Endothelial cell of umbilical vein (primary cell): ENCODE data around the gene WDR4. TPM values are rescaled to one million over a fixed set of nuclear protein-coding genes. Genes with fewer than 3 reads are reported as not detected.

Experiments used
- BruUV-seq: library from RNA; stranded (reverse); fragments of 400-500 nt; replicated peaks from 2 replicates; lab custom pipeline; 2021; lab: Mats Ljungman, UMichigan
- CTCF ChIA-PET: fragments of 300-600, 350-600 bp; sonication (Branson Sonifier 250); formaldehyde crosslinking; loops from one replicate; lab custom pipeline; 2021; ENCODE audit warnings: antibody characterized with exemption, inconsistent platforms; lab: Charles Lee
- POLR2A ChIA-PET: fragments of 300-600, 350-600 bp; sonication (Branson Sonifier 250); formaldehyde crosslinking; loops from one replicate; lab custom pipeline; 2021; ENCODE audit warnings: antibody characterized with exemption, inconsistent platforms; lab: Charles Lee
- DNase-seq: peaks from one replicate; pipeline ENCODE4 v3.0.0-alpha.2; 2011; ENCODE audit warnings: low read depth, low spot score
- FAIRE-seq: peaks from 2 replicates; lab custom pipeline; 2011; peaks lifted over from hg19 to GRCh38; lab: Jason Lieb, UNC
- H2AFZ ChIP-seq: 2 replicates; pipeline ENCODE4 v1.6.0; 2012; ENCODE audit warnings: low read depth, low read length, control low read depth, inconsistent platforms
- H3K27ac ChIP-seq: 2 replicates; pipeline ENCODE4 v1.5.1; 2011; ENCODE audit warnings: low read depth, mild to moderate bottlenecking, control low read depth, low read length, moderate library complexity; ENCODE audit not compliant: insufficient read depth
- H3K27me3 ChIP-seq, 2 experiments: 2 replicates each; pipeline versions ENCODE4 v1.6.0 to v1.6.1; 2011; ENCODE audit warnings: low read length in 2 of 2, mixed read lengths in 1 of 2; ENCODE audit not compliant: control insufficient read depth in 2 of 2, insufficient read depth in 2 of 2
- H3K36me3 ChIP-seq, 2 experiments: 2 replicates in 1 of 2; 3 replicates in 1 of 2; pipeline ENCODE4 v1.5.1; 2011; ENCODE audit warnings: low read length in 2 of 2, mild to moderate bottlenecking in 1 of 2, moderate library complexity in 1 of 2; ENCODE audit not compliant: control insufficient read depth in 2 of 2, insufficient read depth in 2 of 2; ENCODE audit errors: extremely low read depth in 1 of 2
- H3K4me1 ChIP-seq: 3 replicates; pipeline ENCODE4 v1.5.1; 2011; ENCODE audit warnings: mild to moderate bottlenecking, low read length; ENCODE audit not compliant: control insufficient read depth, insufficient read depth; ENCODE audit errors: extremely low read depth
- H3K4me2 ChIP-seq: 2 replicates; pipeline ENCODE4 v1.6.1; 2011; ENCODE audit warnings: low read length, control low read depth, mixed read lengths; ENCODE audit not compliant: insufficient read depth
- H3K4me3 ChIP-seq, 3 experiments: fragments of 200-600 bp in 1 of 3; sonication (generic), shearing (Covaris generic) in 1 of 3; replicated peaks in 1 of 3; 2 replicates each; pipeline ENCODE4 v1.5.1; 2011 to 2016; ENCODE audit warnings: control low read depth in 3 of 3, low read length in 3 of 3, mild to moderate bottlenecking in 2 of 3, inconsistent platforms in 1 of 3, low read depth in 1 of 3, moderate library complexity in 1 of 3; ENCODE audit not compliant: insufficient read depth in 1 of 3
- H3K79me2 ChIP-seq: 2 replicates; pipeline ENCODE4 v1.6.0; 2012; ENCODE audit warnings: low read length, inconsistent platforms; ENCODE audit not compliant: control insufficient read depth, insufficient read depth
- H3K9ac ChIP-seq: replicated peaks from 2 replicates; pipeline ENCODE3; 2011; ENCODE audit warnings: low read length, control low read depth; ENCODE audit not compliant: insufficient read depth; ENCODE audit errors: extremely low read depth
- H3K9me1 ChIP-seq: replicated peaks from 3 replicates; pipeline ENCODE4 v1.6.0; 2011; ENCODE audit warnings: mild to moderate bottlenecking, low read length; ENCODE audit not compliant: control insufficient read depth, insufficient read depth; ENCODE audit errors: extremely low read depth
- H3K9me3 ChIP-seq: replicated peaks from 2 replicates; pipeline ENCODE4 v1.5.1; 2012; ENCODE audit warnings: low read length, inconsistent platforms; ENCODE audit not compliant: control insufficient read depth, insufficient read depth
- H4K20me1 ChIP-seq: replicated peaks from 2 replicates; pipeline ENCODE3; 2011; ENCODE audit warnings: mild to moderate bottlenecking, low read length; ENCODE audit not compliant: control insufficient read depth, insufficient read depth; ENCODE audit errors: extremely low read depth
- CTCF ChIP-seq, 2 donors: IDR thresholded peaks; 1 replicate in 1 of 2; 2 replicates in 1 of 2; pipeline ENCODE4 v1.5.1; 2011; ENCODE audit warnings: low read length in 2 of 2, mild to moderate bottlenecking in 2 of 2, moderate library complexity in 2 of 2, control low read depth in 1 of 2, inconsistent platforms in 1 of 2, low read depth in 1 of 2; ENCODE audit not compliant: insufficient read depth in 1 of 2; ENCODE audit errors: extremely low read depth in 1 of 2
- EZH2 ChIP-seq: IDR thresholded peaks from 2 replicates; pipeline ENCODE4 v1.6.1; 2012; ENCODE audit warnings: borderline replicate concordance, low read depth, mild to moderate bottlenecking, moderate library complexity, low read length, inconsistent platforms; ENCODE audit not compliant: severe bottlenecking
- FOS ChIP-seq: IDR thresholded peaks from 2 replicates; pipeline ENCODE4 v1.6.1; 2011; ENCODE audit warnings: mild to moderate bottlenecking, low read length, moderate library complexity, borderline replicate concordance; ENCODE audit not compliant: insufficient read depth
- JUN ChIP-seq: IDR thresholded peaks from 2 replicates; pipeline ENCODE4 v1.6.1; 2011; ENCODE audit warnings: borderline replicate concordance, low read depth; ENCODE audit not compliant: insufficient read length, insufficient read depth
- MAX ChIP-seq: IDR thresholded peaks from 2 replicates; pipeline ENCODE4 v1.6.1; 2011; ENCODE audit not compliant: insufficient read depth, insufficient read length
- MYC ChIP-seq: IDR thresholded peaks from one replicate; pipeline ENCODE4 v1.6.1; 2011; ENCODE audit warnings: mild to moderate bottlenecking, low read depth, low read length
- POLR2AphosphoS5 ChIP-seq: IDR thresholded peaks from 2 replicates; pipeline ENCODE4 v1.6.1; 2012; ENCODE audit warnings: low read depth, mild to moderate bottlenecking, control low read depth, low read length, moderate library complexity; ENCODE audit not compliant: insufficient read depth
- dilution Hi-C: fragments of 300-500 bp; cut with MboI; formaldehyde crosslinking; loops from one replicate; pipeline ENCODE4 v1.15.0; 2019; ENCODE audit warnings: low sequenced_read_pairs; ENCODE audit not compliant: extremely low pct_ligation_motif_present
- intact Hi-C: fragments of 100-400 bp; cut with micrococcal nuclease; formaldehyde crosslinking; loops from one replicate; pipeline ENCODE4 v1.10.0; 2022
- polyA plus RNA-seq, 4 experiments: library from polyadenylated mRNA; depleted of rRNA in 3 of 4; stranded (reverse) in 3 of 4; unstranded in 1 of 4; fragments of >200 nt; gene quantifications; 2 replicates each; pipeline versions ENCODE4 v1.2.1 to v1.2.3, GENCODE V29; 2011 to 2012; ENCODE audit warnings: missing spikeins in 1 of 4
- total RNA-seq: library from RNA; stranded (reverse); gene quantifications from 2 replicates; pipeline ENCODE4 v1.2.3, GENCODE V29; 2021

WDR4 gene
- total and polyA plus RNA-seq, 2 donors (not counting 3 experiments of a cell fraction or from before 2014, with no cell fraction given): 24.5 to 40.0 TPM

GRCh38 chr21:42799948-42800347, 79.4 kb downstream of the WDR4 start:
- H3K9me3 ChIP-seq: no peaks in the 10 kb centered on the region
- ChIA-PET CTCF (no interaction called here), POLR2A (no interaction called here)
- no peak overlapping the region for H3K4me3 ChIP-seq
- H4K20me1 ChIP-seq: no peaks in the 10 kb centered on the region
- no peak overlapping the region for H3K27ac ChIP-seq
- H3K9me1 ChIP-seq: no peaks in the 10 kb centered on the region
- DNase-seq: no peak
- BruUV-seq: no TSS peak
- H3K4me2 ChIP-seq: no peak overlapping the region
- no peaks in the 10 kb centered on the region for H3K79me2 ChIP-seq
- intact Hi-C loops: no loop called here
- no peak overlapping the region for H3K9ac ChIP-seq
- no peaks in the 10 kb centered on the region for H3K4me1 ChIP-seq
- TF ChIP-seq FOS (no peak), MAX (no peak), JUN (no peak), CTCF (IDR thresholded peaks at IDR 0.05; ENCODE audit: extremely low read depth in 1 of 2, insufficient read depth in 1 of 2, low read depth in 1 of 2, low read length in 2 of 2) (no peak), MYC (no peak), POLR2AphosphoS5 (no peak), EZH2 (no peak)
- H3K36me3 ChIP-seq: no peaks in the 10 kb centered on the region
- dilution Hi-C loops: no loop called here
- no peak for FAIRE-seq
- peaks cover 2 to 5% of the 10 kb centered on the region in 2 experiments for H3K27me3 ChIP-seq
- H2AFZ ChIP-seq: no peak overlapping the region
